AG10803 (cell line): Measurements from ENCODE around the gene ARHGAP26.

Source experiments
- DNase-seq: peaks from one replicate; pipeline ENCODE4 v3.0.0; 2010; ENCODE audit warnings: low read depth
- H3K4me3 ChIP-seq: 2 replicates; pipeline ENCODE4 v1.5.1; 2011; ENCODE audit warnings: mild to moderate bottlenecking, low read length, control low read depth
- TF ChIP-seq, protein P1 (sequence below): conservative IDR thresholded peaks from 2 replicates; pipeline ENCODE4 v1.5.1; 2011; ENCODE audit warnings: mild to moderate bottlenecking, low read length, control low read depth, inconsistent platforms

ARHGAP26 gene

DNA sequence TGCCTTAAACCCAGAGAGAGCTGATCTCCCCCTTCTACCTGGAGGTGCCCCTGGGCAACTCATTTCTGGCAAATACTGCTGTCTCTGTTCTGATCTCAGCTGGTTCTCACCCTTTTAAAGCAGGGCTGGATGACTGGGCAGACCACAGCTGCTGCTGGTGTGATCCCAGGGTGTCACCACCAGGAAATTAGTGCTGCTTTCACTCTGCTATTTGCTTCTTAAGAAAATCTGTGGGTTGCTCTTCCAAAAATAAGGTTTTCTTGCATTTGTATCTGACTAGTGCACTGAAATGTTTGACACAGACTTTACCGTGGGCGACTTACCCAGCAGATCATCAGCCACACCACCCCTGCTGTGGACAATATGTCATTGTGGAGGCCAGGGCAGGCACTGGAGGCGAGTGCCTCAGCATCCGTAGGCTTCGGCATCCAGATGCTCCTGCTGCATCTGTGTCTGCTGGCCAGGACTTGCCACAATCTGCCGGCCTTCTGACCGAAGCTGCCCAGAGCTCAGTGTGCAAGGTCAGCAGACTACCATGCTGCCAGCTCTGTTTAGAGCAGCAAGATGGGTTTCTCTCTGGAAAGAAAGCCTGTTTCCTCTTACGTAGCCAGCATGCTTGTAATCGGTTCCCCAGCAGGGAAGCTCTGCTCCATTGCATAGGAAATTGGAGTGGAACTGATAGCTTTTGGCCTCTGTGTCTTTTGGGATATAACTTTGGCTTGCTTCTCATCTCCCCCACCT lies 13.6 kb downstream of the ARHGAP26 start:
- H3K4me3 ChIP-seq = no peak overlapping the region; the same call in 1 of the 2 replicates
- TF ChIP-seq, protein P1, sequence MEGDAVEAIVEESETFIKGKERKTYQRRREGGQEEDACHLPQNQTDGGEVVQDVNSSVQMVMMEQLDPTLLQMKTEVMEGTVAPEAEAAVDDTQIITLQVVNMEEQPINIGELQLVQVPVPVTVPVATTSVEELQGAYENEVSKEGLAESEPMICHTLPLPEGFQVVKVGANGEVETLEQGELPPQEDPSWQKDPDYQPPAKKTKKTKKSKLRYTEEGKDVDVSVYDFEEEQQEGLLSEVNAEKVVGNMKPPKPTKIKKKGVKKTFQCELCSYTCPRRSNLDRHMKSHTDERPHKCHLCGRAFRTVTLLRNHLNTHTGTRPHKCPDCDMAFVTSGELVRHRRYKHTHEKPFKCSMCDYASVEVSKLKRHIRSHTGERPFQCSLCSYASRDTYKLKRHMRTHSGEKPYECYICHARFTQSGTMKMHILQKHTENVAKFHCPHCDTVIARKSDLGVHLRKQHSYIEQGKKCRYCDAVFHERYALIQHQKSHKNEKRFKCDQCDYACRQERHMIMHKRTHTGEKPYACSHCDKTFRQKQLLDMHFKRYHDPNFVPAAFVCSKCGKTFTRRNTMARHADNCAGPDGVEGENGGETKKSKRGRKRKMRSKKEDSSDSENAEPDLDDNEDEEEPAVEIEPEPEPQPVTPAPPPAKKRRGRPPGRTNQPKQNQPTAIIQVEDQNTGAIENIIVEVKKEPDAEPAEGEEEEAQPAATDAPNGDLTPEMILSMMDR = no peak
- peak; percentile 45 for DNase-seq

DNA sequence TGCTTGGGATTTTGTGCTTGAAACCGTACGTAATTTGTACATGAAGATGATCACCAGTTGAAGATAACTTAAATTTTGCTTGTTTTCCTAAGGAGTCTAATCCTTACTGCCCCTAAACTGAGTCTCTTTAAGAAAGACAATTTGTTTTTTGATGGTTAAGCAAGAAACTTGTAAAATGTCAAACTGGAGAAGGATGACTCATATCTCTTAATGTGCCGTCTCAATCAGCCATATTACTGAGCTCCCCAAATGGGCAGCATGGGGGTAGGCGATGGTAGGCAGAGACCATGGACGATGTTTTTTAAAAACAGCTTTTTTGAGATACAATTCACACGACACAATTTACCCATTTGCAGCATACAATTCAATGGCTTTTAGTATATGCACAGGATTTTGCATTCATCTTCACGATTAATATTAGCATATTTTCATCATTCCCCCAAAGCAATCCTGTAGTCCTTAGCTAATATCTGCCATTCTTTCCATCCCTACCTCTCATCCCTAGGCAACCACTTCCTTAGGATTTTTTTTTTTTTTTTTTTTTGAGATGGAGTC lies 14.3 kb downstream of the ARHGAP26 start:
- no peak overlapping the region for H3K4me3 ChIP-seq
- no peak for DNase-seq
- TF ChIP-seq, protein P1 = no peak

DNA sequence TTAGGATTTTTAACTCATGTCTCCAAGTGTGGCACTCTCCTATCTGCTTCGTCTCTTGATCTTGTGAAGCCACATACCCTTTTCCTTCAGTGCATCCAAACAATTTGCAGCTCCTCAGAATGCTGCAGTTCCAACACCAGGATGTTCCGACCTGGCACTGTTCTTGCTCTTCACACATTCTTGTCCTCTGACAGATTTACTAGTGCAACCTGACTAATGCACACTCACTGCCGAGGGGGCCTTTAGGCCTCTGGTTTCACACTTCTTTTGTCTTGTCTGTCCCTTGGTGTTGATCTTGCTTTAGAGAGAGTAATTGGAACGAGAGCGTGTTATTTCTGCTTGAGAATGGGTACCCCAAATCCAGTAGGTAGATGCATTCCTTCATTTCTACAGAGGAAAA lies 15.0 kb downstream of the ARHGAP26 start:
- TF ChIP-seq, protein P1 = no peak
- no peak for DNase-seq
- H3K4me3 ChIP-seq = no peak overlapping the region

DNA sequence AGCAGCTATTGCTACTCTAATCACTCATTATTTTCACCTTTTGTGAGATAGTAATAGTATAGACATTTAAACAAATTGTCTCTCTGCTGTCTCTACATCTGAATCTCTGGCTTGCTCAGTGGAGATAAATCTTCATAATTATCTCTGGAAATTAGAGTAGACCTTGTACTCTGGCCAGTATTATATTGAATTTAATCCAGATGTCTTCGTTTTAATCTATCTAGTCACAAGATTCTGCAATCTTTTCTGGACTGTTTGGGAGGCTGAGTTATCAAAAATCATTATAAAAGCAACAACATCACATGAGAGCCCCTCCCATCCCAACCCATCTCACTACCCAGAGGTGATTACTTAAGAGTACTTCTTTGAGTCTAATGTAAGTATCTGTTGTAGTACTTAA lies 19.0 kb downstream of the ARHGAP26 start:
- DNase-seq = peak; percentile 27
- TF ChIP-seq, protein P1 = no peak

DNA sequence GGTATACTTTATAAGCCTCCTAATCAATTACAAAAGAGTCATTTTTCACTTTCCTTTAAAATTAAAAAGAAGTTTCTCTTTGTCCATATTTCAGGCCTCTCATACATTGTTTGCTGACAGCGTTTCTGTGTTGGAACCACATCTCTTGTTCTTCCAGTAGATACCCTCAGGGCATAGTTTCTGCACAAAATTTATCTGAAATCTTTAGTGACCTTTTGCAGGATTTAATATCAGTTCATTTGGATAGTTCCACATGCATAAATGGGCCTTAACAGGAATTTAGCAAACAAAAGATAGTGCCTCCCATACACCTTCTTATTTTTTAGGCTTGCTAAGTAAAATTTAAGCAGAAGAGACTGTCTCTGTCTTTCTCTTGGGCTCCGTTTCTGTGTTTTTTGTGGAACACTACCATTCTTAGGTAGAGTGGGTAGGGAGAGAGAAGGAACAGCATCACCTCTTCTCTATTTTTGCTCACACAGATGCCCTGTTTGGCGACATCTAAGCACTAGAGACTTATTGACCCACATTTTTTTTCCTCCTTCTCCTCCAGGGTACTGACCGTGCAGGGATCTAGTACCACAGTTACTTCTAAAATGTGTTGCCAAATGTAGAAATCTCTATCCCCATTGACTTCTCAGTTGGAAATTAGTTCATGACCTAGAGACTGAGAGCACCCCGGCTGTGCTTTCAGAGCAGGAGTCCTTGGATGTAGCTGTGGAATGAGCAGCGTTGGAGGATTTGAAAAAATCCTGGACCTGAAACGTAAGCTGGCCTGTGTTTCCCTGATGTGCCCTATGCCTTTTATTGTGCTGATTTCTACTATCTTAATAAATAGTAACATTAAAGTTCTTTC lies 22.1 kb downstream of the ARHGAP26 start:
- no peak overlapping the region for H3K4me3 ChIP-seq
- DNase-seq = no peak
- TF ChIP-seq, protein P1 = no peak

More for the DNA sequence above, 19.0 kb downstream of the ARHGAP26 start:
- no peak overlapping the region for H3K4me3 ChIP-seq

DNA sequence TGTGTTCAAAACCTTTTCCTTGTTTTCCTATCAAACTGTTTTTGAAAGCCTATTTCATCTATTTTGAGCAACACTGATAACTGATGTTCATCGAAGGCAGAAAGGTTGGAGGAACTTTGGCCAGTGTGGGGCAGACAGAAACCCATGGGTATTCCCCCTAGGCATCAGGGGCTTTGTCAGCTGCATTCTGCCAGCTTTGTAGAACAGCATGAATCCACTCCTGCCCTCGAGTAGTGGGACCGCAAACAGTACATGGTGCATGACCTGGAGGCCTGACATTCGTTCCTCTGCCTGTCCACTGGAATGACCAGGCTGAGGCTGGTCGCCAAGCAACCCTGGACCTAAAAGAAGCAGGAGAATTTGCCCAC lies 22.7 kb downstream of the ARHGAP26 start:
- DNase-seq = no peak
- TF ChIP-seq, protein P1 = no peak
- H3K4me3 ChIP-seq = no peak overlapping the region

DNA sequence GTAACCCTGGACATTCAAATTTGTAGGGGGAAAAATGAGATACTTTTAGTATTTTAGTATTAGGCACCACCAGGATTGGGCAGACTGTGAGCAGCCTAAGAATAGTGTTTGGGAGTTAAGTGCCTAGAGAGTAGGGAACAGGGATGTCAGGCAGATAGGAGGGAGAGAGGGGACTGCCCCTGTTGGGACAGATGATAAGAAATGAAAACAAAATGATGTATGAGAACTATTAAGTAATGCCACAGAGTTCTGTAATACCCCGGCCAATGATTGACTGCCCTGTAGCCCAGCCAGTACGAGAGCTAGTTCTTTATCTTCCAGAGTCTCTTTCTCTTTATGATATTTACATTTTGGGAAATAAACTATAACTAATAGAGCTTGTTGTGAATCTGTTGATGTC lies 24.4 kb downstream of the ARHGAP26 start:
- DNase-seq = no peak
- no peak overlapping the region for H3K4me3 ChIP-seq
- TF ChIP-seq, protein P1 = no peak
